Calu3 (cell line): ENCODE results near the gene RUNX2. TPM values are rescaled to one million over a fixed set of nuclear protein-coding genes. Genes with fewer than 3 reads are reported as not detected.
"Not testable (repeated sequence)": the region's sequence is repeated elsewhere in the genome, so short reads cannot be mapped to it uniquely, and the experiment has no call there.

Experiments
- BruUV-seq: library from RNA; stranded (reverse); fragments of 400-500 nt; replicated peaks from 2 replicates; lab custom pipeline; 2021; lab: Mats Ljungman, UMichigan
- CTCF ChIA-PET: fragments of 300-600 bp; sonication (Branson Sonifier 250); formaldehyde crosslinking; loops from one replicate; lab custom pipeline; 2022; ENCODE audit warnings: antibody characterized with exemption; lab: Charles Lee
- DNase-seq: peaks from one replicate; pipeline ENCODE4 v3.0.0; 2022
- H3K27ac Mint-ChIP-seq: one replicate; pipeline ENCODE4 v1.8.0; 2022; ENCODE audit warnings: mixed read lengths; ENCODE audit not compliant: unreplicated experiment
- H3K27me3 Mint-ChIP-seq: one replicate; pipeline ENCODE4 v1.8.0; 2022; ENCODE audit warnings: mixed read lengths; ENCODE audit not compliant: unreplicated experiment
- H3K36me3 Mint-ChIP-seq: one replicate; pipeline ENCODE4 v1.8.0; 2022; ENCODE audit warnings: mild to moderate bottlenecking, moderate library complexity, mixed read lengths; ENCODE audit not compliant: insufficient read depth, unreplicated experiment
- H3K4me1 Mint-ChIP-seq: one replicate; pipeline ENCODE4 v1.8.0; 2022; ENCODE audit warnings: mild to moderate bottlenecking, low read depth, mixed read lengths; ENCODE audit not compliant: unreplicated experiment
- H3K4me3 Mint-ChIP-seq: one replicate; pipeline ENCODE4 v1.8.0; 2022; ENCODE audit warnings: mild to moderate bottlenecking, low read depth, moderate library complexity, mixed read lengths; ENCODE audit not compliant: unreplicated experiment
- H3K9me3 Mint-ChIP-seq: one replicate; pipeline ENCODE4 v1.8.0; 2022; ENCODE audit warnings: low read depth, mixed read lengths; ENCODE audit not compliant: unreplicated experiment
- CTCF ChIP-seq: fragments of 200-600 bp; IDR thresholded peaks from one replicate; pipeline ENCODE4 v1.8.0; 2022; ENCODE audit warnings: antibody characterized with exemption; ENCODE audit not compliant: unreplicated experiment
- intact Hi-C: fragments of 100-400 bp; cut with micrococcal nuclease; formaldehyde crosslinking; loops from one replicate; pipeline ENCODE4 v1.10.0; 2022; ENCODE audit not compliant: unreplicated experiment
- total RNA-seq: library from RNA; stranded (reverse); gene quantifications from 2 replicates; pipeline ENCODE4 v1.2.3, GENCODE V29; 2022

The RUNX2 gene
- total RNA-seq, 1 experiment from 2014 or later: 0.54 TPM

GRCh38 chr6:45555981-45556771, 228.0 kb downstream of the RUNX2 start:
- no peaks in the 10 kb centered on the region for H3K27me3 Mint-ChIP-seq
- DNase-seq: no peak
- BruUV-seq: no TSS peak
- H3K27ac Mint-ChIP-seq: no peak overlapping the region
- H3K9me3 Mint-ChIP-seq: no peaks in the 10 kb centered on the region
- no peak overlapping the region for H3K4me3 Mint-ChIP-seq
- no peaks in the 10 kb centered on the region for H3K36me3 Mint-ChIP-seq
- TF ChIP-seq CTCF: no peak
- H3K4me1 Mint-ChIP-seq: peaks cover 2% of the 10 kb centered on the region
- intact Hi-C loops: no loop called here
- CTCF ChIA-PET: no interaction called here

- TF ChIP-seq CTCF: no peak
- Mint-ChIP-seq H3K27me3 (no peaks in the 10 kb centered on the region), H3K4me1 (peaks cover 9% of the 10 kb centered on the region), H3K9me3 (no peaks in the 10 kb centered on the region), H3K4me3 (no peak overlapping the region), H3K36me3 (no peaks in the 10 kb centered on the region), H3K27ac (no peak overlapping the region)
- no TSS peak for BruUV-seq
- no peak for DNase-seq
- intact Hi-C loops: no loop called here
- CTCF ChIA-PET: no interaction called here
Measured at GRCh38 chr6:45556828-45557227, 228.7 kb downstream of the RUNX2 start.

GRCh38 chr6:45557454-45557853, 229.3 kb downstream of the RUNX2 start:
- H3K9me3 Mint-ChIP-seq: no peaks in the 10 kb centered on the region
- no peak overlapping the region for H3K4me3 Mint-ChIP-seq
- no peaks in the 10 kb centered on the region for H3K27me3 Mint-ChIP-seq
- TF ChIP-seq CTCF: no peak
- H3K27ac Mint-ChIP-seq: no peak overlapping the region
- BruUV-seq: no TSS peak
- no peaks in the 10 kb centered on the region for H3K36me3 Mint-ChIP-seq
- peaks cover 9% of the 10 kb centered on the region for H3K4me1 Mint-ChIP-seq
- DNase-seq: no peak
- CTCF ChIA-PET: no interaction called here
- intact Hi-C loops: no loop called here

- no peaks in the 10 kb centered on the region for H3K36me3 Mint-ChIP-seq
- TF ChIP-seq CTCF: no peak
- peaks cover 20% of the 10 kb centered on the region for H3K4me1 Mint-ChIP-seq
- BruUV-seq: no TSS peak
- H3K27me3 Mint-ChIP-seq: no peaks in the 10 kb centered on the region
- H3K4me3 Mint-ChIP-seq: no peak overlapping the region
- no peak for DNase-seq
- H3K9me3 Mint-ChIP-seq: no peaks in the 10 kb centered on the region
- intact Hi-C loops: no loop called here
- H3K27ac Mint-ChIP-seq: no peak overlapping the region
- CTCF ChIA-PET: no interaction called here
Measured at GRCh38 chr6:45558858-45559257, 230.7 kb downstream of the RUNX2 start.

GRCh38 chr6:45560321-45560820, 232.2 kb downstream of the RUNX2 start:
- H3K9me3 Mint-ChIP-seq, H3K27ac Mint-ChIP-seq, H3K27me3 Mint-ChIP-seq, intact Hi-C loops, BruUV-seq, H3K4me3 Mint-ChIP-seq, CTCF ChIA-PET, DNase-seq, H3K36me3 Mint-ChIP-seq: not testable (repeated sequence)
- H3K4me1 Mint-ChIP-seq: peaks cover 24% of the 10 kb centered on the region
